Measurements from ENCODE around the gene TRMT1.
"Not testable (repeated sequence)": the region's sequence is repeated elsewhere in the genome, so short reads cannot be mapped to it uniquely, and the experiment has no call there.

The TRMT1 gene

DNA sequence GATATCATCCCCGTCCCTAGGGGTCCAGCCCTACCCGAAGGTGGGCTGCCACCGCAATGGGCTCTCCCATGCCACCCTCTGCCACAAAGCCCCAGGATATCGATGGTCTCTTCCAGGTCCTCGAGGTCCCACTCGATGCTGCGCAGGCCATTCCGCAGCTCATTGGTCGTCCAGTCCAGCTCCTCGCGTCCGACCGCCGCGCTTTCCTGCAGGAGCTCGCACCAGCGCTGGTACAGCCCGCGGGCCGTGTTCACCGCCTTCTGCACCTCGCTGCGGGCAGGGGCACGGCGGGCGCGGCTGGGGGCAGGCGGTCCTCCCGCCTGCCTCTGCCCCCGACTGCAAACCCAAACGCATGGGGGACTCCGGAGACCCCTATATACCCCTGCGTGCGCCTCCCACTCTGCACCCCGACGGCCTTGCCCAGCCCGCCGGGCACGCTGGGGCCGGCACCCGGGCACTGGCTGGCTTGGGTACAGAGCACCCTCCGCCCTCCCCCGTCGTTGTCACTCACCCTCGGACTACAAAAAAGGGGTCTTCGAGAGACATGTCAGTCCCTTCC lies 33.2 kb upstream of the TRMT1 start:
- FAIRE-seq: no peak
- DNase-seq (ENCODE audit: insufficient read length, low spot score): no peak
- TF ChIP-seq, protein P1, sequence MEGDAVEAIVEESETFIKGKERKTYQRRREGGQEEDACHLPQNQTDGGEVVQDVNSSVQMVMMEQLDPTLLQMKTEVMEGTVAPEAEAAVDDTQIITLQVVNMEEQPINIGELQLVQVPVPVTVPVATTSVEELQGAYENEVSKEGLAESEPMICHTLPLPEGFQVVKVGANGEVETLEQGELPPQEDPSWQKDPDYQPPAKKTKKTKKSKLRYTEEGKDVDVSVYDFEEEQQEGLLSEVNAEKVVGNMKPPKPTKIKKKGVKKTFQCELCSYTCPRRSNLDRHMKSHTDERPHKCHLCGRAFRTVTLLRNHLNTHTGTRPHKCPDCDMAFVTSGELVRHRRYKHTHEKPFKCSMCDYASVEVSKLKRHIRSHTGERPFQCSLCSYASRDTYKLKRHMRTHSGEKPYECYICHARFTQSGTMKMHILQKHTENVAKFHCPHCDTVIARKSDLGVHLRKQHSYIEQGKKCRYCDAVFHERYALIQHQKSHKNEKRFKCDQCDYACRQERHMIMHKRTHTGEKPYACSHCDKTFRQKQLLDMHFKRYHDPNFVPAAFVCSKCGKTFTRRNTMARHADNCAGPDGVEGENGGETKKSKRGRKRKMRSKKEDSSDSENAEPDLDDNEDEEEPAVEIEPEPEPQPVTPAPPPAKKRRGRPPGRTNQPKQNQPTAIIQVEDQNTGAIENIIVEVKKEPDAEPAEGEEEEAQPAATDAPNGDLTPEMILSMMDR (IDR thresholded peaks at IDR 0.05; ENCODE audit: insufficient read depth, missing control alignments): no peak

DNA sequence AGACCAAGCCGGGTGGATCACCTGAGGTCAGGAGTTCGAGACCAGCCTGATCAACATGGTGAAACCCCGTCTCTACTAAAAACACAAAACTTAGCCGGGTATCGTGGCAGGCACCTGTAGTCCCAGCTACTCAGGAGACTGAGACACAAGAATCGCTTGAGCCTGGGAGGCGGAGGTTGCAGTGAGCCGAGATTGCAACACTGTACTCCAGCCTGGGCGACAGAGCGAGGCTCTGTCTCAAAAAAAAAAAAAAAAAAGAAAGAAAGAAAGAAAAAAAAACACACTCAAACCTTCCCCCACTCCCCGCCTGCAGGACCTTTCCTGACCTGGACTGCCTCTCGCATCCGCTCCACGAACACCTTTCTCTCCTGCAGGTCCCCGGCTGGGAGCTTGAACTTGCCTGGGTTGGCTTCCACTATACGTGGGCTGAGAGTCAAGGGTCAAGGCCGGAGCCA lies 32.7 kb upstream of the TRMT1 start:
- FAIRE-seq; DNase-seq (ENCODE audit: insufficient read length, low spot score): not testable (repeated sequence)

DNA sequence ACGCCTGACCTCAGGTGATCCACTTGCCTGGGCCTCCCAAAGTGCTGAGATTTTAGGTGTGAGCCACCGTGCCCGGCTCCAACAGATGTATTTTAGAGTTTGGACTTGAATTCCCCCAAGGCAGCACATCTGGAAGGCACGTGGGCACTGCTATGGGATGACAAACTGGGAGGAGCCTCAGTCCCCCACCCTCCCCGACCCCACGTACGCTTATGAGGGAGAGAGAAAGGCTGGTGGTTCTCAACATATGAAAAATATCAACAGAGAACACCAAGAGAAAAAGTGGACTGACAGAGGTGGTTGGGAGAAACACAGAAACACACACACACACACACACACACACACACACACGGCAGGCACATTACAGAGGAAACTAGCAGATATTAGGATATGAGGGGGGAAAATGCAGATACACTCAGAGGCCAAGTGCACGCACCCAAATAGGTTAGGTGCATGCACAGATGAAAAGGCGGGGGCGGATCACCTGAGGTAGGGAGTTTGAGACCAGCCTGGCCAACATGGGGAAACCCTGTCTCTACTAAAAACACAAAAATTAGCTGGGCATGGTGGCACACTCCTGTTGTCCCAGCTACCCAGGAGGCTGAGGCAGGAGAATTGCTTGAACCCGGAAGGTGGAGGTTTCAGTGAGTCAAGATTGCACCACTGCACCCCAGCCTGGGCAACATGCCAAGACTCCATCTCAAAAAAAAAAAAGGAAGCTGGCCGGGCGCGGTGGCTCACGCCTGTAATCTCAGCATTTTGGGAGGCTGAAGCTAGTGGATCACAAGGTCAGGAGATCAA lies 30.4 kb upstream of the TRMT1 start:
- TF ChIP-seq, protein P1 (IDR thresholded peaks at IDR 0.05; ENCODE audit: insufficient read depth, missing control alignments): no peak
- FAIRE-seq: no peak
- DNase-seq (ENCODE audit: insufficient read length, low spot score): no peak

DNA sequence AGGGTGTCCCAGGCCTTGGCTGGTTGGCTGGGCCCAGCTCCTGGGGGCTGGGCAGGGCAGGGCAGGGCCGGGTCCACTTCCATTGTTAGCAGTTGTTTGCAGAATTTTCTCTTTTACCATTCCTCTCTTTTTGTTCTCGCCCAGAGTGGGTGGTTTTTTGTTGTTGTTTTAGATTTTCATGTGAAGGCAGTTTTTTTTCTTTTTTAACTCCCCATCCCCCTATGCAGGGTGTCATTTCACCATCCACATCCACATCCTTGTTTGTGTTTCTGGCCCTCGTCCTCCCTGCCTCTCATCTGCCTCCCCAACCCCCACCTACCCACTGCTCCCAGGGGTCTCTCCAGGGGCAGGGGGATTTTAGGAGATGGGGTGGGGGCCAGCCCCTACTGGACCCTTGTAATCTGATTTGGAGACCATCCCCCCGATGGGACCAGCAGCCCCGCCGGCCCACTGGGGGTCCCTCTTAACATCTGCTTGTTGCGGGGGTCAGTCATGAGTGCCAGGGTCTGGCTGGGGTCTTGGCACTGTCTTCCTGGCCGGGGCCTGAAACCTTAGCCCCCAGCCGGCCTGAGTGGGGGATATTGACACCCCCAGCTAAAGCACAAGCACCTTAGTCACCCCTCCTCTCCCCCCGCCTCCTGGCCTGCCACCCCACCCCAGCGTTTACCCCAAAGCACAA lies 23.2 kb upstream of the TRMT1 start:
- TF ChIP-seq, protein P1 (IDR thresholded peaks at IDR 0.05; ENCODE audit: insufficient read depth, missing control alignments): no peak

DNA sequence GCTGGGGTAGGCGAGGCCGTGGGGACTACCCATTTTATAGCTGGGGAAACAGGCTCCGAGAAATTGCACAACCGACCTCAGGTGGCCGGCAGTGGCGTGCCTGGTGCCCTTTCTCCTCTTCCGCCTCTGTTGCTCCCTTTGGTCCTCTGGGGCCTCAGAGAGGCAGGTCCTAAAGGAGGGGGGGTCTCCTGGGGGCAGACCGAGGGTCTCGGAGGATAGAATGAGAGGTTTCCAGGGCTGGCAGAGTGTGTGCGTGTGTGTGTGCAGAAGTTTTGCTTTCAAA lies 22.3 kb upstream of the TRMT1 start:
- FAIRE-seq: no peak
- DNase-seq (ENCODE audit: insufficient read length, low spot score): no peak
- TF ChIP-seq, protein P1 (IDR thresholded peaks at IDR 0.05; ENCODE audit: insufficient read depth, missing control alignments): no peak

More for the DNA sequence above, 23.2 kb upstream of the TRMT1 start:
- DNase-seq (ENCODE audit: insufficient read length, low spot score) (no peak), FAIRE-seq (no peak)

DNA sequence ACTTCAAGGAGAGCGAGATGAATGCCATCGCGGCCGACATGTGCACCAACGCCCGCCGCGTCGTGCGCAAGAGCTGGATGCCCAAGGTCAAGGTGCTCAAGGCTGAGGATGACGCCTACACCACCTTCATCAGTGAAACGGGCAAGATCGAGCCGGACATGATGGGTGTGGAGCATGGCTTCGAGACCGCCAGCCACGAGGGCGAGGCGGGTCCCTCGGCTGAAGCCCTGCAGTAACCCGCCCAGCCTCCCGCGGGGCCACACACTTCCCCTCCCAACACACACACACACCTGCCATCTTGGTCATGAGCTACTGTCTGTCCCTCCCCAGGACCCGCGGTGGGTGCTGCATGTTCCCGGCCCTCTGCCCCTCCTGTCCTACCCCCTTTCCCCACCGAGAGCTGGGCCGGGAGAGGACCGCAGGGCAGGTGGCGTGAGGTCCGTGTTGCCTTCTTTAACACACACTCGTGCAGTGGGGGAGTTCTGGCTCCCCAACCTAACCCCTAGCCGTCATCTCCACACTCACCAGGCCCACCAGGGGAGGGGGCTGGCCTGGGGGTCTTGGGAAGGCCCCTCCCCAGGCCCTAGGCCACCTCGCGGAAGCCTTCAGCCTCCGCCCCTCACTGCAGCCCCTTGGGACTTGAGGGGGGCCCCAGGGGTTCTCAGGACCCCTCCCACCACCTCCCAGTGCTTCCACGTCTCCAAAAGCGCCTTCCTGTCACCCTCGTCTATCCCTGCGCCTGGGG lies 21.8 kb upstream of the TRMT1 start:
- TF ChIP-seq, protein P1 (IDR thresholded peaks at IDR 0.05; ENCODE audit: insufficient read depth, missing control alignments): no peak
- FAIRE-seq: no peak
- no peak for DNase-seq (ENCODE audit: insufficient read length, low spot score)

DNA sequence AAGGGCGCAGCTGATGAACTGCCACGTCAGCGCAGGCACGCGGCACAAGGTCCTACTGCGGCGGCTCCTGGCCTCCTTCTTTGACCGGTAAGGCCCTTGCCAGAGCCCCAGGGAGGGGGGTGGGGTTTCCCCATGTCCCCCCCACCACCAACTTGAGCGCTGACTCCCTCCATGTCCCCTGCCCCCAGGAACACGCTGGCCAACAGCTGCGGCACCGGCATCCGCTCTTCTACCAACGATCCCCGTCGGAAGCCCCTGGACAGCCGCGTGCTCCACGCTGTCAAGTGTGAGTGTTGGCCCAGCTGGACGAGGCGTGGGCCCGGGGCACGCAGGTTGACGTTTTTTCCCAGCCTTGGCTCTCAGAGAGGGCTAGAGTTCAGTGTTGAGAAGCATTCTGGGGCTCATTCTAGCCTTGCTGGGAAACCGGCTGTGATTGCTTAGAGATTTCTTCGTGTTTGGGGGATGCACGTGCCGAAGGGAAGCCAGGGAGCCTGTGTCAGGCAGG lies 20.8 kb upstream of the TRMT1 start:
- DNase-seq (ENCODE audit: insufficient read length, low spot score) (no peak), FAIRE-seq (no peak)
- TF ChIP-seq, protein P1 (IDR thresholded peaks at IDR 0.05; ENCODE audit: insufficient read depth, missing control alignments): no peak
